ENCODE data around the gene OIT3. TPM values are rescaled to one million over a fixed set of nuclear protein-coding genes. Genes with fewer than 3 reads are reported as not detected.

The OIT3 gene
- total RNA-seq, 1 experiment from 2014 or later, result not detected

DNA sequence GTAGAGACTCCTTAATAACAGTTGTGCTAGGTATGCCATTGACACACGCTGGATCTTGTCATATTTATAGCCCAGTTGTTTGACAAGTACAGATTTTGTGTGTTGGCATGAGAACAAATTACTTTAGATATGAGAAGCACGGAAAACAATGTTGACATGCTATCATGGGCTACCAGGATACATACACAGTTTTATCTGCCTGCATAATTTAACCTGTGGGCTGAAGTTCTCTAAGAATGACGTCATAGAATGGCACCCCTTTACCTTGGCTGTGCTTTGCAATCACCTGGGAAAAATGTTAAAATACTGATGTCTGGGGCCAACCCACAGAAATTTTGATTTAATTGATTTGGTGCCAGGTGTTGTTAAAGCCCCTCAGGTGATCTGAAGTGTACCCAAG is 58.2 kb downstream of the OIT3 start:
- H3K4me1 Mint-ChIP-seq (ENCODE audit: low read depth, unreplicated experiment), result peaks cover 25% of the 10 kb centered on the region
- H3K27me3 ChIP-seq (replicated peaks; ENCODE audit: control insufficient read depth, insufficient read depth, low read length), result no peaks in the 10 kb centered on the region
- DNase-seq, result no peak
- H3K4me3 Mint-ChIP-seq (ENCODE audit: unreplicated experiment), result no peak overlapping the region
- no peaks in the 10 kb centered on the region for H3K9me3 Mint-ChIP-seq (ENCODE audit: unreplicated experiment)
- no peaks in the 10 kb centered on the region for H3K9me3 ChIP-seq
- H3K36me3 ChIP-seq (ENCODE audit: control insufficient read depth, insufficient read depth, low read length), result no peaks in the 10 kb centered on the region
- no peak overlapping the region for H3K4me3 ChIP-seq (ENCODE audit: low read depth, low read length)
- H3K4me1 ChIP-seq, result peaks cover 32% of the 10 kb centered on the region
- BruUV-seq (replicated peaks), result no TSS peak
- CTCF ChIA-PET, result interaction anchor here (0.7 kb wide), 1 partner anchor 1735 kb away, joined by 4 read pairs; no protein-coding TSS in a partner anchor
- H3K36me3 Mint-ChIP-seq (ENCODE audit: insufficient read depth, unreplicated experiment), result peaks cover 12% of the 10 kb centered on the region
- no peak overlapping the region for H3K27ac Mint-ChIP-seq (ENCODE audit: unreplicated experiment)
- no peaks in the 10 kb centered on the region for H3K27me3 Mint-ChIP-seq (ENCODE audit: insufficient read depth, unreplicated experiment)
- intact Hi-C loops (cut with micrococcal nuclease; ENCODE audit: unreplicated experiment), result no loop called here
- TF ChIP-seq, protein P1, sequence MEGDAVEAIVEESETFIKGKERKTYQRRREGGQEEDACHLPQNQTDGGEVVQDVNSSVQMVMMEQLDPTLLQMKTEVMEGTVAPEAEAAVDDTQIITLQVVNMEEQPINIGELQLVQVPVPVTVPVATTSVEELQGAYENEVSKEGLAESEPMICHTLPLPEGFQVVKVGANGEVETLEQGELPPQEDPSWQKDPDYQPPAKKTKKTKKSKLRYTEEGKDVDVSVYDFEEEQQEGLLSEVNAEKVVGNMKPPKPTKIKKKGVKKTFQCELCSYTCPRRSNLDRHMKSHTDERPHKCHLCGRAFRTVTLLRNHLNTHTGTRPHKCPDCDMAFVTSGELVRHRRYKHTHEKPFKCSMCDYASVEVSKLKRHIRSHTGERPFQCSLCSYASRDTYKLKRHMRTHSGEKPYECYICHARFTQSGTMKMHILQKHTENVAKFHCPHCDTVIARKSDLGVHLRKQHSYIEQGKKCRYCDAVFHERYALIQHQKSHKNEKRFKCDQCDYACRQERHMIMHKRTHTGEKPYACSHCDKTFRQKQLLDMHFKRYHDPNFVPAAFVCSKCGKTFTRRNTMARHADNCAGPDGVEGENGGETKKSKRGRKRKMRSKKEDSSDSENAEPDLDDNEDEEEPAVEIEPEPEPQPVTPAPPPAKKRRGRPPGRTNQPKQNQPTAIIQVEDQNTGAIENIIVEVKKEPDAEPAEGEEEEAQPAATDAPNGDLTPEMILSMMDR (IDR thresholded peaks at IDR 0.05; ENCODE audit: insufficient read depth in 1 of 2, low read depth in 1 of 2, low read length in 1 of 2, severe bottlenecking in 1 of 2, unreplicated experiment in 1 of 2), result no peak
- POLR2A ChIA-PET, result no interaction called here

DNA sequence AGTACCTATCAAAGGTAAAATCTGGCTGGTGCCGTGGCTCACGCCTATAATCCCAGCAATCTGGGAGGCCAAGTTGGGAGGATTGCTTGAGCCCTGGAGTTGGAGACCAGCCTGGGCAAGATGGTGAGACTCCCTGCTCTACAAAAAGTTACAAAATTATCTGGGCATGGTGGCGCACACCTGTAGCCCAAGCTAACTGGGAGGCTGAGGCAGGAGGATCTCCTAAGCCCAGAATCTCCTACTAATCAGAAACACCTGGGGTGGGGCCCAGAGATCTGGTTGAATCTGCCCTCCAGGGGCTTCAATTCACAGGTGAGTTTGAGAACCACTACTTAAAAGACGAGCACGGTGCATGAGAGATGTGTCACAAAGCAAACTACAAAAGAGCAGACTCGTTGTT is 58.6 kb downstream of the OIT3 start:
- Mint-ChIP-seq H3K4me3 (ENCODE audit: unreplicated experiment) (peak overlapping the region; percentile 88), H3K27ac (ENCODE audit: unreplicated experiment) (peak overlapping the region; percentile 91), H3K27me3 (ENCODE audit: insufficient read depth, unreplicated experiment) (no peaks in the 10 kb centered on the region), H3K4me1 (ENCODE audit: low read depth, unreplicated experiment) (peaks cover 25% of the 10 kb centered on the region), H3K9me3 (ENCODE audit: unreplicated experiment) (no peaks in the 10 kb centered on the region), H3K36me3 (ENCODE audit: insufficient read depth, unreplicated experiment) (peaks cover 12% of the 10 kb centered on the region)
- TF ChIP-seq, protein P1 (IDR thresholded peaks at IDR 0.05; ENCODE audit: insufficient read depth in 1 of 2, low read depth in 1 of 2, low read length in 1 of 2, severe bottlenecking in 1 of 2, unreplicated experiment in 1 of 2), result no peak
- no TSS peak for BruUV-seq (replicated peaks)
- peaks cover 32% of the 10 kb centered on the region for H3K4me1 ChIP-seq
- no peaks in the 10 kb centered on the region for H3K27me3 ChIP-seq (replicated peaks; ENCODE audit: control insufficient read depth, insufficient read depth, low read length)
- H3K36me3 ChIP-seq (ENCODE audit: control insufficient read depth, insufficient read depth, low read length), result no peaks in the 10 kb centered on the region
- CTCF ChIA-PET, result no interaction called here
- H3K9me3 ChIP-seq, result no peaks in the 10 kb centered on the region
- no peak for DNase-seq
- POLR2A ChIA-PET, result no interaction called here
- intact Hi-C loops (cut with micrococcal nuclease; ENCODE audit: unreplicated experiment), result no loop called here
- H3K4me3 ChIP-seq (ENCODE audit: low read depth, low read length), result peak overlapping the region; percentile 0; the same call in 1 of the 2 replicates

- peak overlapping the region; percentile 54 for H3K4me3 ChIP-seq (ENCODE audit: low read depth, low read length)
- H3K4me1 Mint-ChIP-seq (ENCODE audit: low read depth, unreplicated experiment), result peaks cover 25% of the 10 kb centered on the region
- H3K36me3 Mint-ChIP-seq (ENCODE audit: insufficient read depth, unreplicated experiment), result peaks cover 12% of the 10 kb centered on the region
- no peaks in the 10 kb centered on the region for H3K27me3 ChIP-seq (replicated peaks; ENCODE audit: control insufficient read depth, insufficient read depth, low read length)
- H3K9me3 Mint-ChIP-seq (ENCODE audit: unreplicated experiment), result no peaks in the 10 kb centered on the region
- no peaks in the 10 kb centered on the region for H3K27me3 Mint-ChIP-seq (ENCODE audit: insufficient read depth, unreplicated experiment)
- intact Hi-C loops (cut with micrococcal nuclease; ENCODE audit: unreplicated experiment), result no loop called here
- POLR2A ChIA-PET, result no interaction called here
- H3K36me3 ChIP-seq (ENCODE audit: control insufficient read depth, insufficient read depth, low read length), result no peaks in the 10 kb centered on the region
- H3K27ac Mint-ChIP-seq (ENCODE audit: unreplicated experiment), result peak overlapping the region; percentile 91
- H3K4me1 ChIP-seq, result peaks cover 32% of the 10 kb centered on the region
- H3K9me3 ChIP-seq, result no peaks in the 10 kb centered on the region
- BruUV-seq (replicated peaks), result no TSS peak
- peak overlapping the region; percentile 88 for H3K4me3 Mint-ChIP-seq (ENCODE audit: unreplicated experiment)
- CTCF ChIA-PET, result no interaction called here
- DNase-seq, result peak in 1 of 2 experiments; percentile 42
- TF ChIP-seq, protein P1 (IDR thresholded peaks at IDR 0.05; ENCODE audit: insufficient read depth in 1 of 2, low read depth in 1 of 2, low read length in 1 of 2, severe bottlenecking in 1 of 2, unreplicated experiment in 1 of 2), result no peak
Observed at GRCh38 chr10:72952642-72953158, 59.2 kb downstream of the OIT3 start.

Data from Caco-2 (cell line).